SK-N-SH (cell line): ENCODE data around the gene CD200. TPM values are rescaled to one million over a fixed set of nuclear protein-coding genes. Genes with fewer than 3 reads are reported as not detected.

Experiments
- CTCF ChIA-PET: fragments of 300-600, 350-600 bp; formaldehyde crosslinking; extraction: SDS; loops from one replicate; lab custom pipeline; 2021; lab: Yijun Ruan, JAX
- POLR2A ChIA-PET: fragments of 350-600 bp; sonication (Branson Sonifier 250); formaldehyde crosslinking; extraction: SDS; loops from one replicate; lab custom pipeline; 2020; ENCODE audit warnings: antibody characterized with exemption, inconsistent platforms; lab: Yijun Ruan, JAX
- DNase-seq: peaks from one replicate; pipeline ENCODE4 v3.0.0; 2012
- H2AFZ ChIP-seq: fragments of 200-600 bp; sonication (generic); 2 replicates; pipeline ENCODE4 v1.8.1; 2016; ENCODE audit warnings: antibody characterized with exemption, mild to moderate bottlenecking, low read depth
- H3F3A ChIP-seq: fragments of 200-600 bp; sonication (generic); replicated peaks from 2 replicates; pipeline ENCODE3; 2016; ENCODE audit warnings: antibody characterized with exemption, mild to moderate bottlenecking; ENCODE audit not compliant: insufficient read depth
- H3K27ac ChIP-seq, 2 experiments: fragments of 200-500 bp in 1 of 2; fragments of 200-600 bp in 1 of 2; sonication (Bioruptor generic) in 1 of 2; sonication (generic), shearing (Covaris generic) in 1 of 2; 2 replicates each; pipeline versions ENCODE4 v1.5.1 to v1.6.1; 2014 to 2016; ENCODE audit warnings: low read depth in 2 of 2, inconsistent platforms in 1 of 2, low read length in 1 of 2, mild to moderate bottlenecking in 1 of 2, mixed read lengths in 1 of 2
- H3K27me3 ChIP-seq: fragments of 200-600 bp; sonication (generic), shearing (Covaris generic); 2 replicates; pipeline ENCODE4 v1.6.1; 2016; ENCODE audit warnings: mixed run types; ENCODE audit not compliant: insufficient read depth
- H3K36me3 ChIP-seq, 2 experiments: fragments of 200-500 bp in 1 of 2; fragments of 200-600 bp in 1 of 2; sonication (Bioruptor generic) in 1 of 2; sonication (generic) in 1 of 2; replicated peaks in 1 of 2; 2 replicates each; pipeline versions ENCODE3 to v1.5.1; 2014 to 2016; ENCODE audit warnings: low read length in 1 of 2, mild to moderate bottlenecking in 1 of 2; ENCODE audit not compliant: insufficient read depth in 2 of 2, control insufficient read depth in 1 of 2
- H3K4me1 ChIP-seq, 2 experiments: fragments of 200-500 bp in 1 of 2; fragments of 200-600 bp in 1 of 2; sonication (Bioruptor generic) in 1 of 2; sonication (generic), shearing (Covaris generic) in 1 of 2; 2 replicates each; pipeline versions ENCODE4 v1.5.1 to v1.6.1; 2014 to 2016; ENCODE audit warnings: low read depth in 1 of 2, low read length in 1 of 2, mixed run types in 1 of 2; ENCODE audit not compliant: insufficient read depth in 2 of 2, control insufficient read depth in 1 of 2
- H3K4me2 ChIP-seq: fragments of 200-600 bp; sonication (generic), shearing (Covaris generic); 2 replicates; pipeline ENCODE4 v1.6.1; 2017; ENCODE audit warnings: mixed run types
- H3K4me3 ChIP-seq, 2 experiments: fragments of 200-500 bp in 1 of 2; fragments of 200-600 bp in 1 of 2; sonication (Bioruptor generic) in 1 of 2; sonication (generic), shearing (Covaris generic) in 1 of 2; 2 replicates each; pipeline versions ENCODE4 v1.5.1 to v1.8.1; 2014 to 2016; ENCODE audit warnings: low read depth in 2 of 2, inconsistent platforms in 1 of 2, low read length in 1 of 2, mild to moderate bottlenecking in 1 of 2, mixed read lengths in 1 of 2, moderate library complexity in 1 of 2
- H3K79me2 ChIP-seq: fragments of 200-600 bp; sonication (generic); 2 replicates; pipeline ENCODE4 v1.8.1; 2017; ENCODE audit warnings: mild to moderate bottlenecking; ENCODE audit not compliant: insufficient read depth
- H3K9ac ChIP-seq: fragments of 200-600 bp; sonication (generic); 2 replicates; pipeline ENCODE4 v1.6.1; 2017; ENCODE audit warnings: mixed run types
- H3K9me2 ChIP-seq: fragments of 200-600 bp; sonication (generic); 2 replicates; pipeline ENCODE4 v1.6.1; 2017; ENCODE audit warnings: mixed run types
- H3K9me3 ChIP-seq: fragments of 200-600 bp; sonication (generic); 2 replicates; pipeline ENCODE4 v1.6.1; 2017; ENCODE audit warnings: mixed run types, mild to moderate bottlenecking, moderate library complexity
- H4K20me1 ChIP-seq: fragments of 200-600 bp; sonication (generic); 2 replicates; pipeline ENCODE4 v1.6.1; 2017; ENCODE audit warnings: mild to moderate bottlenecking, mixed run types; ENCODE audit not compliant: insufficient read depth
- EP300 ChIP-seq, 2 experiments: IDR thresholded peaks; 2 replicates each; pipeline versions ENCODE4 v1.4.0 to v1.6.1; 2012; ENCODE audit warnings: borderline replicate concordance in 1 of 2, low read depth in 1 of 2, low read length in 1 of 2
- EZH2phosphoT487 ChIP-seq: fragments of 200-600 bp; sonication (generic); IDR thresholded peaks from 2 replicates; pipeline ENCODE4 v1.6.1; 2017; ENCODE audit warnings: low read depth, mixed run types, mild to moderate bottlenecking, antibody characterized with exemption, moderate library complexity, borderline replicate concordance
- MXI1 ChIP-seq: IDR thresholded peaks from 2 replicates; pipeline ENCODE4 v1.6.1; 2012; ENCODE audit warnings: mild to moderate bottlenecking, low read depth, low read length, improper control_type of control experiment
- TAF1 ChIP-seq: IDR thresholded peaks from 2 replicates; pipeline ENCODE4 v1.6.1; 2012; ENCODE audit warnings: low read depth, mild to moderate bottlenecking, low read length, moderate library complexity, borderline replicate concordance
- USF2 ChIP-seq: fragments of 150-350 bp; IDR thresholded peaks from 2 replicates; pipeline ENCODE4 v1.6.1; 2017; ENCODE audit warnings: antibody characterized with exemption, low read length, low read depth, borderline replicate concordance
- YY1 ChIP-seq: IDR thresholded peaks from 2 replicates; pipeline ENCODE4 v1.4.0; 2012; ENCODE audit warnings: low read depth, mild to moderate bottlenecking
- WGBS: methylation state at CpG from one replicate; pipeline ENCODE4 v1.1.6; 2017; ENCODE audit warnings: low lambda C conversion rate; 5-methylcytosine and 5-hydroxymethylcytosine counted together
- polyA plus RNA-seq, 3 experiments: library from polyadenylated mRNA; depleted of rRNA; stranded (reverse); fragments of >200 nt; gene quantifications; 2 replicates each; pipeline ENCODE4 v1.2.3, GENCODE V29; 2012
- TF ChIP-seq, protein P1 (sequence below): IDR thresholded peaks from 2 replicates; pipeline ENCODE4 v1.4.0; 2012; ENCODE audit warnings: low read depth
- TF ChIP-seq, protein P2 (sequence below): fragments of 200-600 bp; sonication (generic); IDR thresholded peaks from 2 replicates; pipeline ENCODE4 v1.6.1; 2017; ENCODE audit warnings: antibody characterized with exemption, mild to moderate bottlenecking, moderate library complexity

Gene CD200
- polyA plus RNA-seq, 1 of the 3 experiments (the other 2 are of a cell fraction), result 1.1 TPM

- Histone ChIP-seq H3K9ac (no peak overlapping the region), H3F3A (no peaks in the 10 kb centered on the region), H3K9me2 (no peaks in the 10 kb centered on the region), H3K79me2 (no peaks in the 10 kb centered on the region), H3K27ac (no peak overlapping the region), H3K4me1 (no peaks in the 10 kb centered on the region), H2AFZ (no peak overlapping the region), H3K4me2 (no peak overlapping the region), H3K27me3 (no peaks in the 10 kb centered on the region), H3K4me3 (no peak overlapping the region), H4K20me1 (no peaks in the 10 kb centered on the region), H3K36me3 (no peaks in the 10 kb centered on the region), H3K9me3 (no peaks in the 10 kb centered on the region)
- DNase-seq, result no peak
- ChIA-PET POLR2A (no interaction called here), CTCF (no interaction called here)
- WGBS, result 52% methylated on average over 4 of the region's 4 CpGs
- TF ChIP-seq YY1 (no peak), TAF1 (no peak), EP300 (IDR thresholded peaks at IDR 0.05; ENCODE audit: borderline replicate concordance in 1 of 2, low read depth in 1 of 2, low read length in 1 of 2) (no peak)
- TF ChIP-seq, protein P1, sequence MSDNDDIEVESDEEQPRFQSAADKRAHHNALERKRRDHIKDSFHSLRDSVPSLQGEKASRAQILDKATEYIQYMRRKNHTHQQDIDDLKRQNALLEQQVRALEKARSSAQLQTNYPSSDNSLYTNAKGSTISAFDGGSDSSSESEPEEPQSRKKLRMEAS, result no peak
- TF ChIP-seq, protein P2, sequence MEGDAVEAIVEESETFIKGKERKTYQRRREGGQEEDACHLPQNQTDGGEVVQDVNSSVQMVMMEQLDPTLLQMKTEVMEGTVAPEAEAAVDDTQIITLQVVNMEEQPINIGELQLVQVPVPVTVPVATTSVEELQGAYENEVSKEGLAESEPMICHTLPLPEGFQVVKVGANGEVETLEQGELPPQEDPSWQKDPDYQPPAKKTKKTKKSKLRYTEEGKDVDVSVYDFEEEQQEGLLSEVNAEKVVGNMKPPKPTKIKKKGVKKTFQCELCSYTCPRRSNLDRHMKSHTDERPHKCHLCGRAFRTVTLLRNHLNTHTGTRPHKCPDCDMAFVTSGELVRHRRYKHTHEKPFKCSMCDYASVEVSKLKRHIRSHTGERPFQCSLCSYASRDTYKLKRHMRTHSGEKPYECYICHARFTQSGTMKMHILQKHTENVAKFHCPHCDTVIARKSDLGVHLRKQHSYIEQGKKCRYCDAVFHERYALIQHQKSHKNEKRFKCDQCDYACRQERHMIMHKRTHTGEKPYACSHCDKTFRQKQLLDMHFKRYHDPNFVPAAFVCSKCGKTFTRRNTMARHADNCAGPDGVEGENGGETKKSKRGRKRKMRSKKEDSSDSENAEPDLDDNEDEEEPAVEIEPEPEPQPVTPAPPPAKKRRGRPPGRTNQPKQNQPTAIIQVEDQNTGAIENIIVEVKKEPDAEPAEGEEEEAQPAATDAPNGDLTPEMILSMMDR, result no peak
Measured at GRCh38 chr3:112409041-112409440, 76.1 kb downstream of the CD200 start.

- no peaks in the 10 kb centered on the region for H3K4me1 ChIP-seq
- CTCF ChIA-PET, result interaction anchor here (0.7 to 1.0 kb wide), 2 partner anchors 118 to 300 kb away, joined by 3 read pairs; partner anchors contain the start of gene SLC9C1
- no peaks in the 10 kb centered on the region for H3K27me3 ChIP-seq
- H3K79me2 ChIP-seq, result no peaks in the 10 kb centered on the region
- no peaks in the 10 kb centered on the region for H3K9me2 ChIP-seq
- no peaks in the 10 kb centered on the region for H3K36me3 ChIP-seq
- no peak overlapping the region for H3K4me2 ChIP-seq
- no peak for DNase-seq
- TF ChIP-seq EP300 (IDR thresholded peaks at IDR 0.05; ENCODE audit: borderline replicate concordance in 1 of 2, low read depth in 1 of 2, low read length in 1 of 2) (no peak), EZH2phosphoT487 (no peak), MXI1 (no peak), USF2 (no peak)
- TF ChIP-seq, all 33 proteins: peak for 0
- POLR2A ChIA-PET, result no interaction called here
- Histone ChIP-seq H3K4me3 (no peak overlapping the region), H2AFZ (no peak overlapping the region), H3K27ac (no peak overlapping the region), H3K9me3 (no peaks in the 10 kb centered on the region), H3K9ac (no peak overlapping the region), H3F3A (no peaks in the 10 kb centered on the region), H4K20me1 (no peaks in the 10 kb centered on the region)
- WGBS, result 32% methylated on average over 3 of the region's 3 CpGs
Measured at GRCh38 chr3:112411425-112411824, 78.5 kb downstream of the CD200 start.

Other genes with a start within 250 kb of the CD200 start
- 5.4 and 8.7 TPM in 2 replicates for gene C3orf52, start 246.8 kb upstream of the CD200 start, polyA plus RNA-seq (2012; rRNA removed)
- gene GCSAM, start 199.9 kb upstream of the CD200 start, polyA plus RNA-seq (2012; rRNA removed), result not detected in 2 replicates
- not detected in 2 replicates for gene SLC9C1, start 38.9 kb upstream of the CD200 start, polyA plus RNA-seq (2012; rRNA removed)
- not detected in 2 replicates for gene BTLA, start 166.3 kb downstream of the CD200 start, polyA plus RNA-seq (2012; rRNA removed)
- gene ATG3, start 228.8 kb downstream of the CD200 start, polyA plus RNA-seq (2012; rRNA removed), result 38.8 and 39.7 TPM in 2 replicates
- gene SLC35A5, start 228.9 kb downstream of the CD200 start, polyA plus RNA-seq (2012; rRNA removed), result 16.0 and 23.2 TPM in 2 replicates